Umbilical cord (tissue), 2 donors: ENCODE measurements around the gene OSBPL8. TPM values are rescaled to one million over a fixed set of nuclear protein-coding genes. Genes with fewer than 3 reads are reported as not detected.
"Not testable (repeated sequence)": the region's sequence is repeated elsewhere in the genome, so short reads cannot be mapped to it uniquely, and the experiment has no call there.

Source experiments
- DNase-seq: peaks from one replicate; pipeline ENCODE4 v3.0.0-alpha.2; 2015; ENCODE audit warnings: low spot score
- total RNA-seq: library from RNA; depleted of rRNA; stranded (reverse); fragments of >200 nt; gene quantifications from one replicate; pipeline ENCODE4 v1.2.3, GENCODE V29; 2014; ENCODE audit warnings: low replicate concordance; ENCODE audit not compliant: insufficient read depth

The OSBPL8 gene
- total RNA-seq, 1 donor from 2014 or later, result 63.8 TPM

DNA sequence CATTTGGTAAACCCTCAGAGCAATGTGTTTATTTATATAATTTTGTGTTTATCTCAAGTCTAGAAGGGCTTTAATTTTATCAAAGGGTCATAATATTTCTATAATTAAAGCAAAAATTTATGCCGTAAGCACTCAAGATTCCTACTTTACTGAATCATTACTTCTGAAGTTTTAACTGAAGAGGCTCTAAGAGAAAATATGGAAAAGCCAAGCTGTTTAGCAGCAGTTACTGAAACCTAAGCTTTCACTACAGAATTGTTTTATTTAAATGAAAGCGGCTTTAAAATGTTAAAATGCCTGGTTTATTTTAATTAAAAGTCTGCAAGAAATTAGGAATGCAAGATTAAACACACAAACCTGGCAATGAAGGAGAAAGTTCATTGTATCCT lies 137.4 kb downstream of the OSBPL8 start:
- DNase-seq, result peak; percentile 32

DNA sequence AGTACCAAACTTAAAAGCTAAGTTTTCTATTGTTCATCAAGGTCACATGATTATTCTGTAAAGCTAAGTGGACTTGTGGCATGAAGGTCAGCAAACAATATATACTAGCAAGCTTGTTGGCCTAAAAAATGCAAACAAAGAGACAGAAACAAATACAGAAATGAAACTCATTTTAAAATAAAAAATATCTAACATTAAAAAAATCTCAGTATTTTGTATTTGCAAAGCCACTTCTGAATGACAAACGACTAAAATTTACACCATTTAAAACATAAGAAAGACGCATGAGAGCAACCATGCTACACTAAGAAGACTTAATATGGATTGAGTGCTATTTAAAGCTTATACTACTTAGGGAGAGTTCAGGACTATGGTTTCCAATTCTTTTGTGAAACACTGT lies 138.5 kb downstream of the OSBPL8 start:
- DNase-seq, result no peak

DNA sequence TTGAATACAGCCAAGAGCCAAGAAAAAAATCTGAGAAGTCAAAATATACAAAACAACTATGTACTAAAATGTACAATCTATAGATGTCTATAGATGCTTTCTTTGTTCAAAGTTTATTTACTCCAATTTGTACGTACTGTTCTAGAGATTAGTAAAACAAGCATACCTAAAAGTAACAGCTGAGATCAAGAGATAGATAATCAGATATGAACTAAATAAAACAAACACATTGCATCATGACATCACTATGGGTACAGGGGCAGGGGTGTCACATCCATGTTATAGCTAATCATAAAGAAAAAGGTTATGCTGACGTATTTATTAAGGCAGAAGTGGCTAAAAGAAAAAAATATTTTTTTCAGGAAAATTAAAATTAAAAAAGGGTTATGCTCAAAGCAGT lies 139.3 kb downstream of the OSBPL8 start:
- no peak for DNase-seq

DNA sequence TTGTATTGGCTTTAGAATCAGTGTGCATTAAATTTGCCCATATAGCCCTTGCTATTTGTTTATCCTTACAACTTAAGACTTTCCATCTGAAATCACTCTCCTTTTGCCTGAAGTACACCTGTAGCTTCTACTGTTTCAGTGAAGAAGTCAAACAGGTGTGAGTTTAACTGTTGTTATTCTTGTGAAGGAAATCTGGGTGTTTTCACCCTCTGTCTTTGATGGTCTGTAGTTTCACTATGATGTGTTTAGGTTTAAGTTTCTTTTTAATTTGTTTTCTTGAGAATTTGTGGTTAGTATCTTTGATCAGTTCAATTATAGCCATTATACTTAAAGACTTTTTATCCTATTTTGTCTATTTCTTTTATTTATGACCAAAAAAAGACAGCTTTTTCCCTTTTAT lies 142.5 kb downstream of the OSBPL8 start:
- DNase-seq, result no peak

DNA sequence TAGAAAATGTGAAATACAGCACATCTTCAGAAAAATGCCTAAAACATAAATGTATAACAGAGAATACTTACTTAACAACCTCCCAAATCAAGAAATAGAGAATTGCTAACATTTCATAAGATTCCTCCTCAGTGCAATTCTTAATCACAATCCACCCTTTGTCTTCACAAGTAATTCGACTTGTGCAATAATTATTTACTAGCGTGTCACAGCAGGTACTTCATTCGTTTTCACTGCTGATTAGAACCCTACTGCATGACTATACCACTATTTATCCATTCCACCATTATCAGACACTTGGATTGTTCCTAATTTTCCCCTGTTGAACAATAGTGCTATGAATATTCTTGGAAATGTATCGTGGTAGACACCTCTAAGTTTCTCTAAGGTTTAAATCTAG lies 146.4 kb downstream of the OSBPL8 start:
- no peak for DNase-seq

DNA sequence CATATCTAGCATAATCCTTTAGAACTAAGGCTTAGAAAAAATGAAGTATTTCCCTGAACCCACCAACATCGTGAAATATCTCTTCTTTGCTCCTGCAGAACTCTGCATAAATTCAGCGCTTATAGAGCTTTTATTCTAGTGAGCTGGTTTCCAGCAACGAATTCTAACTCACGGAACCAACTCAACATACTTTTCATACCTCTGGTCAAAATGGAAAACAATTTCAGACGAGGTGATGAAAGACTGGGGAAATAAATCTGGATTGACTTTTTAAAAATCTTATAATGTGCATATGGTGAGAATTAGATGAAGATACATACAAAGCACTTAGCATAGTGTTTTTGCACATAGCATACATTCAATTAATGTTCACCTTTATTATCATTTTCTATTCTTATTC lies 148.8 kb downstream of the OSBPL8 start:
- DNase-seq, result peak; percentile 8

DNA sequence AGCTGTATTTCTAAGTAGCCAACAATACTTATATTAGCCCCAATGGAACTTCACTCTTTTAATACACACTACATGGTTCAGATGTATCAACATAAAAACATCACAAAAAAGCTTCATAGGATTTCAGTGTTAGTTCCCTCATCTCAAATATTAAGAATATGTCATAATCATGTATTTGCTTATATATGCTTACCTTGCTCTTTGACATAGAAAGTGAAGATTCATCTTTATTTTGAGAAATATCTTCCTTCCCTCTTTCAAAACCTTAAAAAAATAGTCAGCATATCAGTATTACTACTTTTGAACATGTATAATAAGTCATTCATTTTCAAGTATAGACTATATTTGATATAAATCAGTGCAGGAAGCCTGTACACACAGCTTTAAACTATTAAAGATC lies 149.2 kb downstream of the OSBPL8 start:
- DNase-seq, result no peak

DNA sequence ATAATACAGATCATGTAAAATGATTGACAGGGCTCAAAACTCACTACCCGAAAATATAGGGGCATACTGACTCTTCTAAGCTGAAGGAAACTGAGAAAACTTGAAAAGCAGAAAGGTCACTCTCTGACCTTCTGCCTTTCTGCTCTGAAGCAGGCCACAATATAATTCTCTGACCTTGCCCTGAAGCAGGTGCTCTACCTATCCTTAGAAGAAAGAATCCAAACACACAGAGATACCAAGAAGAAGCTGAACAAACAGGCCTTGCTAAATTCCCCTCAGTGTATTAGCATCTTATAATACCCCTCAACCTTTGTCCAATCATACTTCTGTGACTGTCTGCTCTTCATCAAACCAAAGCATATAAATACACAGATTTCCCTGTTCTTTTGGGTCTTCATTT lies 150.5 kb downstream of the OSBPL8 start:
- DNase-seq, result no peak

DNA sequence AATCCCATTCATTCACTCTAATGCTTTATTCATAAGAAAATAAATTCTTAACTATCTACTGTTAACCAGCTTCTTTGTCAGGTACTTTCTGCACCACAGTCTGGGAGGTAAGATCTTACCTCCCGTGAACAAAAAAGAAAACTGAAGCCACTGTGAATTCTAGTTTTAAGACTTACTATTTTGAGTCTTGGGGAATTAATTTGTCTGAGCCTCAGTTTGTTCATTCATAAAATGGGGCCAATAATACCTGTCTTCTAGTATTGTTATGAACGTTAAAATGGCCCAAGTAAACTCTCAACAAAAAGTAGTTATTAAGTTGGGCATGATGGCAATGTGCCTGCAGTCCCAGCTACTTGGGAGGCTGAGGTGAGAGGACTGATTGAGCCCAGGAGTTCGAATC lies 151.9 kb downstream of the OSBPL8 start:
- DNase-seq, result no peak

DNA sequence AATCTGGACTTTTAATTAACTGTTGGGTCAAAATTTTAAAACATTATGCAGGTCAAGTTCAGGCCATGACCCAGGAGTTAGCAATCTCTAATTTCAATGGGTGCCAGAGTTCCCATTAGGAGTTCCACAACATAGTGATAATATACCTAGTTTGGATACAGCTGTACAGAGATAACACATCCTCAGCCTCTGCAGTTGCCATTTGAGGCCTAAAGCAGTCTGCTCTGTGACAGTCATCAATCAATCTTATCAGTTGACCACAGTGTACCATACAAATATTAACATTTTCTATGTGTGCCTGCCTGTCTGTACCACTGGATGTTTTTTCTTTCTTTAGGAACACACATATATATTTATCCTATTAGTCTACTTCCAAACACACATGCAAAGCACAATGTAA lies 157.3 kb downstream of the OSBPL8 start:
- no peak for DNase-seq

DNA sequence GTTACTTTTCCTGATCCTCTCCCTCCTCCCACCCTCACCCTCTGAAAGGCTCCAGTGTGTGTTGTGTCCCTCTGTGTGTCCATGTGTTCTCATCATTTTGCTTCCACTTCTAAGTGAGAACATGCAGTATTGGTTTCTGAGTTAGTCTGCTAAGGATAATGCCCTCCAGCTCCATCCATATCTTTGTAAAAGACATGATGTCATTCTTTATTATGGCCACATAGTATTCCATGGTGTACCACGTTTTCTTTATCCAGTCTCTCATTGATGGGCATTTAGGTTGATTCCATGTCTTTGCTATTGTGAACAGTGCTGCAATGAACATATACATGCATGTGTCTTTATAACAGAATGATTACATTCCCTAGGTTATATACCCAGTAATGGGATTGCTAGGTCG lies 159.4 kb downstream of the OSBPL8 start:
- DNase-seq, result no peak

DNA sequence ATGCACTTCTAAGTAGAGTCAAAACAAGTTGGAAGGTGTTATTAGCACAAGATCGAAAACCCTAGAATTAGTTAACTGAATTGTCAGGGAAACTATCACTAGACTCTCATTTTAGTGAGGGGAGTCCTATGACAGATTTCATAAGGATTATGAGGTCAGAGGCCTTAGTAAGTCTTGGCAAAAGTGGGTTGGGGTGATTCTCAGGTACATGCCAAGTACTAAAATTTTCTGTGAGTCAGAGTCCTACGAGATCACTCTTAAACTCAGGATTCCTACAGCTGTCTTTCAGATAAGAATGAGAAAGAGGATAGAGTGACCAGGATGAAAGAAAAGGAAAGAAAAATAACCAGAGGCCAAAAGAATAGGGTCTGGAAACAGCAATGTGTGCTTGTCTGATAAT lies 160.5 kb downstream of the OSBPL8 start:
- DNase-seq, result no peak

DNA sequence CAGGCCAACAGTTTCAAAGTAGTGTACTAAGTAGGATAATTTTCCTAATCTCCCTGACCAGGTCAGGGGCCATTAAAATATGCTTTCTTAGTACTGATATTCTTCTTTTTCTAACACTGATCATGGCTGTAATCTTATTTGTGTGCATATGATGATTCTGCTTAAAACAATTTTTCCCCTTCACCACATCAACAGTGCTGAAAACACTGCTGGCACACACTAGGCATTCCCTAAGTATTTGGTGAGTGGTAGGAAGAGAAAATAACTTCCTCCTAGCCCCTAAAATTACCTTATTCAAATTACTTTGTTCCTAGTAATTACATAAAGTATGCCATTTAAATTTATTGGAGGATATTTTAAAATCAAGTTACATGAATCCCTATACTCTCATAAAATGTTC lies 161.5 kb downstream of the OSBPL8 start:
- DNase-seq, result no peak

DNA sequence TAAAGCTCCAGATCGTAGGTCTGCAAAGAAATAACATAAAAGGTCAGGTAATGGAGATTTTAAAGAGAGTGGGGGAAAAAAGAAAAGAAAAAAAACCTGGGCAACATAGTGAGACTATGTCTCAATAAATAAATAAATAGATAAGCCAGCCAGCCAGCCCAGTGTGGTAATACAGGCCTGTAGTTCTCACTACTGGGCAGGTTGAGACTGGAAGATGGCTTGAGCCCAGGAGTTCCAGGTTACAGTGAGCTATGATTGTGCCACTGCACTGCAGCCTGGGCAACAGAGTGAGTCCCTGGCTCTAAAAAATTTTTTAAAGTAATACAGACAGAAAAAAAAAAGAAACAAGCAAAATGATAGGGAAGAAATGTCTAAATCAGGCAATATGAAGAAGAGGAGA lies 168.1 kb downstream of the OSBPL8 start:
- no peak for DNase-seq

DNA sequence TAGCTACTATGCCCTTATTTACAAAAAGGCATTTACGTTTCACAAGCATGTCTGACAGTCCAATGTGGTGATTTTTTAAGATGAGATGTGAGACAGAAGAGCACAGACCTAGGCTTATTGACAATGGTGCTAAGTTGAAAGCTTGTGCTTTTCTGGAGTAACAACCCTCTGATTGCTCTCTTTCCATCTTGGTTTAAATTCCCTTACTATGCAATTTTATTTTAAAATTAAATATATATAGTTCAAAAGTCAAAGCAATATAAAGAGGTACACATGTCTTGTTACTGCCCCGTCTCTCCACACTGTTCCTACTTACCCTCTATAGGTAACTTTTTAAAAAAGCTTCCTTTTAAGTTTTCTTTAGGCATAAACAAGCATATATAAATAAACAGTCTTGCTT lies 172.0 kb downstream of the OSBPL8 start:
- DNase-seq, result no peak

DNA sequence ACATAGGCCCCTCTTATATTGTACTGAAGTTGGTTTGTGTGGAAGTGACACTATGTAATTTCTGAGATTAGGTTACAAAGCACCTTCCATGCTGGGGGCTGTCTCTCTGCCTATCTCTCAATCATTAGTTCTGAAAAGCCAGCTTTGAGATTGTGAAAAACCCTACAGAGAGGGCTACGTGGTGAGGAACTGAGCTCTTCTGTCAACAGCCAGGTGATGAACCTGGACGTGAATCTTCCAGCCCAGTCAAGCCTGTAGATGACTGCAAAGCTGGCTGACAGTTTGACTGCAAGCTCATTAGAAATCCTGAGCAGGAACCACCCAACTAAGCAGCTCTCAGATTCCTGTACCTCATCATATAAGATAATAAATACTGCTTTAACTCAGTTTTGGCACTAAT lies 175.0 kb downstream of the OSBPL8 start:
- no peak for DNase-seq

DNA sequence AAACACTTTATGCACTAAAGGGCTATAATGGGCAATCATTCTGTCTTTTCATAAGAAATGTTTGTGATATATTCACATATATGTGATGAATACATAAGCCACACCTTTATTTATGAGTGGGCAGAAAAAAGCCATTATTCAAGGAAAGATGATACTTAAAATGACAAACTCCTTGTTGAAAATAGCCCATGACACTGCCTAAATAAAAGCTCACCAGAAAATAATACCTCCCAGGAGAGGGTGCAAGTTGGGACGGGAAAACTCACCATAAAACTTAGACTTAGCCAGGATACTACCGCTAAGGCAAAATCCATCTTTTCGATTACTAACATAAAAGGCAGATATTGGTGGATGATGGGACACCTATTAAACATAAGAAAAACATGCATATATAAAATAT lies 175.6 kb downstream of the OSBPL8 start:
- DNase-seq, result no peak

DNA sequence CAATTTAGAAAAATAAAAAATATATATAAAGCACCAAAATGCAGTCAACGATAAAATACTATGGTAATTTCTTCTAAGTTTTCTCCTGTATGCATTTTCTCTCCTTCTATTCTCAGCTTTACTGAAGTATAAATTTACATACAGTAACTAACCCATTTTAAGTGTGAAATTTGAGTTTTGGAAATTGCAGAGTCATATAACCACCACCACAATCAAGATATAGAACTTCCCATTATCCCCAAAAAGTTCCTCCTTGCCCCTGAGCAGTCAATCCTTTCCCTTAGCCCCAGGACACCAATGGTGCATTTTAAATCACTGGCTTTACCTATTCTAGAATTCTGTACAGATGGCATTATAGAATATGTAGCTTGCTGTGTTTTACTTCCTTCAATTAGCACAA lies 180.3 kb downstream of the OSBPL8 start:
- no peak for DNase-seq

DNA sequence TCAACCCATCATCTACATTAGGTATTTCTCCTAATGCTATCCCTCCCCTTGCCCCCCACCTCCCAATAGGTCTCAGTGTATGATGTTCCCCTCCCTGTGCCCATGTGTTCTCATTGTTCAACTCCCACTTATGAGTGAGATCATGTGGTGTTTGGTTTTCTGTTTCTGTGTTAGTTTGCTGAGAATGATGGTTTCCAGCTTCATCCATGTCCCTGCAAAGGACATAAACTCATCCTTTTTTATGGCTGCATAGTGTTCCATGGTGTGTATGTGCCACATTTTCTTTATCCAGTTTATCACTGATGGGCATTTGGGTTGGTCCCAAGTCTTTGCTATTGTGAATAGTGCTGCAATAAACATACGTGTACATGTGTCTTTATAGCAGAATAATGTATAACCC lies 182.7 kb downstream of the OSBPL8 start:
- DNase-seq, result not testable (repeated sequence)

DNA sequence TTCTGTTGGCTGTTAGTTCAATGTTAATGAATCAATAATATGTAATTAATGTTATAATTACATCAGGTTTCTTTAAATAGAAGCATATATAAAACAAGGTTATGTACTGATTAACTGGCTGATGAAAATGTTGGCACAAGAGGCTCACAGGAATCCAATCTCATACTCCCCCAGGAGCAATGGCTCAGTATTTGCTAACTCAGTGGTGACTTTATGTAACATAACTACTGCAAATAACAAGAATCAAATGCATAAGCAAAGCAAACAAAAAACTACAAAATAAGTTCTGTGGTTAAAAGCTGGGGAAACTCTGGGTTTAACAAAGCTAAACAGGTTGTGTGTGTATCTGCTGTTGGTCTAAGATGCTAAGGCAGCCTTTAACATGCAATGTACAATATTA lies 183.6 kb downstream of the OSBPL8 start:
- DNase-seq, result no peak

DNA sequence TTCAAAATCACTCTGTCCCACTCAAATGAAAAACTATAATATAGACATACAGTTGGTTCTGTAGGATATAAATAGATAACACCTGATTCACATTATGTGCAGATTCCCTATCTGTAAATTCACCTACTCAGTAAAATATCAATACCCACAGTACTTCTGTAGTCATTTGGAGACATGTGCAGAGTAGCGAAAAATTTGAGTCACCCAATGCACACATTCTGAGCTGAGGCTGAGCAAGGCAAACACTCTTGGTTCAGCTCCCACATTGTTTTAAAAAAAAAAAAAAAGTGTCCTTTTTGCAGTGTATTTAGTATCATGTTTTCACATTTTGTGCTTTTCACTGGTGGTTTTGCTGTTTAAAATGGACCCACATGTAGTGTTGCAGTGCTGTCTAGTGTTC lies 184.1 kb downstream of the OSBPL8 start:
- no peak for DNase-seq

DNA sequence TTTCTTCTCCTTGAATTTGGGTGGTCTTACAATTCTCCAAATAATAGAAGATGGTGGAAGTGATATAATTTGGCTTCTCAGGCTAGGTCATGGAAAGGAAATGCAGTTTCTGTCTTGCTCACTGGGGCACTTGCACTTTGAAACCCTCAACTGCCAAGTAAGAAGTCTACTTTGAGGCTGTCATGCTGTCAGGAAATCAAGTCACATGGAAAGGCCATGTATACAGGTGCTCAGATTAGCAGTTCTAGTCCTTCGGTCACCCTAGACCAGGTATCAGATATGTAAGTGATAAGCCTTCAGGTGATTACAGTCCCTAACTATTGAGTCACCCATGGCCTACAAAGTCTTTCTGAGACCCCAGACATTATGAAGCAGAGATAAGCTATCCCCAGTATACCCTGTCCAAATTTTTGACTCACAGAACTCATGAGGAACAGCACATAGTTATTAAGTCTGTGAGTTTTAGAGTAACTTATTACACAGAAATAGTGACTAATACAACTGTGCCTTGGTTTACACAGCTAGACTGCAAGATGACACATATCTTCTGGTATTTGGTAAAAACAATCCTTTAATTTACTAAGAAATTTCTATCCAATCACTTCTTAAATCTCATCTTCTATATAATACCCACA lies 185.1 kb downstream of the OSBPL8 start:
- no peak for DNase-seq

DNA sequence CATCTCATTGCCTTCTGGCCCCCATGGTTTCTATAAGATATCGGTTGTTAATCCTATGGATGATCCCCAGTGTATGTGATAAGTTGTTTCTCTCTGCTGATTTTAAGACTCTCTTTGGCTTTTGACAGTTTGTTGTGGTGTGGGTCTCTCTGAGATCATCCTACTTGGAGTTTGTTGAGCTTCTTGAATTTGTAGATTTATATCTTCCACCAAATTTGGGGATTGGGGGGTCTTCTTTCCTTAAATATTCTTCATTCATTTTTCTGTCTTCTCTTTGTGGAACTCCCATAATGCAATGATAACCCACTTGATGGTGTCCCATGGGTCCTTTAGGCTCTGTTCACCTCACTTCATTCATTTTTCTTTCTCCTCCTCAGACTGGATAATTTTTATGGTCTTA lies 191.3 kb downstream of the OSBPL8 start:
- no peak for DNase-seq

DNA sequence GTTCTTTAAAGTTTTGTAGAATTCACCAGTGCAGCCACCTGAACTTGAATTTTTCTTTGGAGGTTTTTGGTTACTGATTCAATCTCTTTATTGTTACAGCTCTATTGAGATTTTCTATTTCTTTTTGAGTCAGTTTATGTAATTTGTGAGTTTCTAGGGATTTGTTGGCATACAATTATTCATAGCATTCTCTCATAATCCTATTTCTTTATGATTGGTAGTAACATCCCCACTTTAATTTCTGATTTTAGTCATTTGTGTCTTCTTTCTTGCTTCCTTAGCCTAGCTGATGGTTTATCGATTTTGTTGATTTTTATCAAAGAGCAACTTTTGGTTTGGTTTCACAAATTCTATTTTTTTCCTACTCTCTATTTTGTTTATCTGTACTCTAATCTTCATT lies 193.4 kb downstream of the OSBPL8 start:
- no peak for DNase-seq

DNA sequence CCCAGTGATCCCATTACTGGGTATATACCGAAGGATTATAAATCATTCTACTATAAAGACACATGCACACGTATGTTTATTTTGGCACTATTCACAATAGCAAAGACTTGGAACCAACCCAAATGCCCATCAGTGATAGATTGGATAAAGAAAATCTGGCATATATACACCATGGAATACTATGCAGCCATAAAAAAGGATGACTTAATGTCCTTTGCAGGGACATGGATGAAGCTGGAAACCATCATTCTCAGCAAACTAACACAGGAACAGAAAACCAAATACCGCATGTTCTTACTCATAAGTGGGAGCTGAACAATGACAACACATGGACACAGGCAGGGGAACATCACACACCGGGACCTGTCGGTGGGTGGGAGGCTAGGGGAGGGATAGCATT lies 195.4 kb downstream of the OSBPL8 start:
- not testable (repeated sequence) for DNase-seq
